ENCODE measurements around the gene CROCC2. TPM values are rescaled to one million over a fixed set of nuclear protein-coding genes. Genes with fewer than 3 reads are reported as not detected.

The CROCC2 gene
- total and polyA plus RNA-seq, 2 donors (not counting 1 experiment from before 2014, with no cell fraction given), result not detected

DNA sequence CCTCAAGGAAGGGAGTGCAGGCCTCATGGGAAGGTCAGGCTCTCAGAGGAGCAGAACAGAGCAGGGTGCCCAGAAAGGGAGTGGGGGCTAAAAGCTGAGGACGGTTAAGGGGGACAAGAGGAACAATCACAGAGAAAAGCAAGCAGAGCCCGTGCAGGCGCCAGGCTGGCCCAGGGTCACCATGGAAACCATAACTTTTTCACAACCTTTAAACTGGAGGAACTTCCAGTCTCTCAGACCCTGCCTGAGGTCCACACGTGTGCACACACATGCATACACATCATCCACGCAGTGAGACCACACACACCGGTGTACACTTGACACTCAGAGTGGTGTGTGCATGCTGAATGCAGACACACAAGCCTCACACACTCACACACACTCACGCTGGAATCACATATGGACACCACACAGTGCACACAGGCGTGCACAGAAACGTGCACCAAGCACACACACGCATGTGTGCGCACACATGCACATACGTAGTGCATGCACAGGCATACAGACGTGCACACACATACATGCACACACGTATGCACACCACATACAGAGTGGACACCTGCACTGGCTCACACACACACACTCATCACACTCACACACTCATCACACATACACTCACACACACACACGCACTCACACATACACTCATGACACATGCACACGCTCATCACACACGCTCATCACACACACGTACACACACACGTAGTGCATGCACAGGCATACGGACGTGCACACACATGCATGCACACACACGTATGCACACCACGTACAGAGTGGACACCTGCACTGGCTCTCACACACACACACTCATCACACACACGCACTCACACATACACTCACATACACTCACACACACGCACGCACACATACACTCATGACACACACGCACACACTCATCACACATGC, 55.1 kb downstream of the CROCC2 start:
- Histone ChIP-seq H4K20me1 (ENCODE audit: control insufficient read depth, insufficient read depth, low read length, poor library complexity, severe bottlenecking) (no peaks in the 10 kb centered on the region), H3K4me2 (replicated peaks; ENCODE audit: low read depth, low read length, poor library complexity, severe bottlenecking) (no peak overlapping the region), H3K79me2 (ENCODE audit: control insufficient read depth, insufficient read depth, low read length) (no peaks in the 10 kb centered on the region), H3K9ac (ENCODE audit: low read length) (no peak overlapping the region), H3K27ac (ENCODE audit: low read length in 2 of 2) (no peak overlapping the region), H3K4me1 (ENCODE audit: control insufficient read depth in 2 of 2, insufficient read depth in 2 of 2, low read length in 2 of 2) (no peaks in the 10 kb centered on the region), H3K9me3 (ENCODE audit: control extremely low read depth in 1 of 3, control insufficient read depth in 2 of 3, insufficient read depth in 1 of 3, low read length in 2 of 3) (no peaks in the 10 kb centered on the region), H3K4me3 (ENCODE audit: control extremely low read depth in 1 of 5, extremely low read depth in 1 of 5, insufficient read depth in 1 of 5, low read depth in 2 of 5, low read length in 4 of 5) (no peak overlapping the region), H3K27me3 (replicated peaks in 1 of 4; ENCODE audit: control extremely low read depth in 1 of 4, control insufficient read depth in 3 of 4, insufficient read depth in 4 of 4, low read length in 3 of 4) (peaks cover 0 to 14% (median 0%) of the 10 kb centered on the region in 4 experiments), H2AFZ (ENCODE audit: insufficient read depth, low read depth, low read length, poor library complexity, severe bottlenecking) (no peak overlapping the region), H3K36me3 (replicated peaks in 1 of 2; ENCODE audit: control extremely low read depth in 1 of 2, control insufficient read depth in 1 of 2, extremely low read depth in 1 of 2, insufficient read depth in 2 of 2, low read length in 1 of 2) (no peaks in the 10 kb centered on the region)
- 83% methylated on average over 27 of the region's 27 CpGs for WGBS (ENCODE audit: insufficient coverage)
- Mint-ChIP-seq H3K27me3 (peaks cover 3% of the 10 kb centered on the region), H3K4me1 (no peaks in the 10 kb centered on the region), H3K4me3 (no peak overlapping the region), H3K9me3 (ENCODE audit: insufficient read depth) (no peaks in the 10 kb centered on the region), H3K27ac (no peak overlapping the region)
- intact Hi-C loops (cut with micrococcal nuclease), result no loop called here
- no peak for DNase-seq
- CTCF ChIA-PET, result no interaction called here
- POLR2A ChIA-PET, result no interaction called here
- TF ChIP-seq CTCF (IDR thresholded peaks at IDR 0.05) (no peak), EZH2 (IDR thresholded peaks at IDR 0.05; ENCODE audit: borderline replicate concordance, insufficient read depth, low read depth, low read length, poor library complexity, severe bottlenecking) (no peak)
- no peak for ATAC-seq (ENCODE audit: low read depth)

DNA sequence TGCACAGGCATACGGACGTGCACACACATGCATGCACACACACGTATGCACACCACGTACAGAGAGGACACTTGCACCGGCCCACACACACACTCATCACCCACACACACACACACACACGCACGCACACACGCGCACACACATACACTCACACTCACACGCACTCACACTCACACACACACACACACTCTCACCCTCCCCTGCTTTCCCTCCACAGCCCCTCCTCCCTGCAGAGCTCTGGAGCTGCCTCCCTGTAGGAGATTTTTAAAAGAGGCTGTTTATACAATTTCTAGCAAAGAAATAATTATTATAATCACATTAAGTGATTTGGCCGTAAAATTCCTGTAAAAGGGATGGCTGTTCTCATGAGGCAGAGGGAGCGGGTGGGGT, 55.8 kb downstream of the CROCC2 start:
- CTCF ChIA-PET, result no interaction called here
- TF ChIP-seq CTCF (IDR thresholded peaks at IDR 0.05), result no peak
- TF ChIP-seq EZH2 (IDR thresholded peaks at IDR 0.05; ENCODE audit: borderline replicate concordance, insufficient read depth, low read depth, low read length, poor library complexity, severe bottlenecking), result no peak
- WGBS (ENCODE audit: insufficient coverage), result 91% methylated on average over 9 of the region's 12 CpGs

More for the DNA sequence above, 55.8 kb downstream of the CROCC2 start:
- Histone ChIP-seq H3K4me2 (replicated peaks; ENCODE audit: low read depth, low read length, poor library complexity, severe bottlenecking) (no peak overlapping the region), H3K4me3 (ENCODE audit: control extremely low read depth in 1 of 5, extremely low read depth in 1 of 5, insufficient read depth in 1 of 5, low read depth in 2 of 5, low read length in 4 of 5) (no peak overlapping the region), H3K9ac (ENCODE audit: low read length) (no peak overlapping the region), H3K79me2 (ENCODE audit: control insufficient read depth, insufficient read depth, low read length) (no peaks in the 10 kb centered on the region), H3K4me1 (ENCODE audit: control insufficient read depth in 2 of 2, insufficient read depth in 2 of 2, low read length in 2 of 2) (no peaks in the 10 kb centered on the region), H3K27ac (ENCODE audit: low read length in 2 of 2) (no peak overlapping the region), H3K9me3 (ENCODE audit: control extremely low read depth in 1 of 3, control insufficient read depth in 2 of 3, insufficient read depth in 1 of 3, low read length in 2 of 3) (no peaks in the 10 kb centered on the region), H4K20me1 (ENCODE audit: control insufficient read depth, insufficient read depth, low read length, poor library complexity, severe bottlenecking) (no peaks in the 10 kb centered on the region), H2AFZ (ENCODE audit: insufficient read depth, low read depth, low read length, poor library complexity, severe bottlenecking) (no peak overlapping the region), H3K36me3 (replicated peaks in 1 of 2; ENCODE audit: control extremely low read depth in 1 of 2, control insufficient read depth in 1 of 2, extremely low read depth in 1 of 2, insufficient read depth in 2 of 2, low read length in 1 of 2) (no peaks in the 10 kb centered on the region), H3K27me3 (replicated peaks in 1 of 4; ENCODE audit: control extremely low read depth in 1 of 4, control insufficient read depth in 3 of 4, insufficient read depth in 4 of 4, low read length in 3 of 4) (peaks cover 0 to 12% (median 0%) of the 10 kb centered on the region in 4 experiments)
- no peak for DNase-seq
- H3K4me1 Mint-ChIP-seq, result no peaks in the 10 kb centered on the region
- POLR2A ChIA-PET, result no interaction called here
- intact Hi-C loops (cut with micrococcal nuclease), result no loop called here
- H3K27me3 Mint-ChIP-seq, result no peaks in the 10 kb centered on the region
- H3K4me3 Mint-ChIP-seq, result no peak overlapping the region
- H3K9me3 Mint-ChIP-seq (ENCODE audit: insufficient read depth), result no peaks in the 10 kb centered on the region
- no peak overlapping the region for H3K27ac Mint-ChIP-seq
- ATAC-seq (ENCODE audit: low read depth), result no peak

Measured in B cell (primary cell).